HG02938 (cell line): ENCODE results near the gene BTBD8.

Experiments
- ATAC-seq: cut with Tn5 transposase; IDR thresholded peaks from one replicate; pipeline ENCODE4 v1.9.1; 2021; ENCODE audit warnings: mild to moderate bottlenecking, moderate library complexity; ENCODE audit not compliant: unreplicated experiment

The BTBD8 gene

DNA sequence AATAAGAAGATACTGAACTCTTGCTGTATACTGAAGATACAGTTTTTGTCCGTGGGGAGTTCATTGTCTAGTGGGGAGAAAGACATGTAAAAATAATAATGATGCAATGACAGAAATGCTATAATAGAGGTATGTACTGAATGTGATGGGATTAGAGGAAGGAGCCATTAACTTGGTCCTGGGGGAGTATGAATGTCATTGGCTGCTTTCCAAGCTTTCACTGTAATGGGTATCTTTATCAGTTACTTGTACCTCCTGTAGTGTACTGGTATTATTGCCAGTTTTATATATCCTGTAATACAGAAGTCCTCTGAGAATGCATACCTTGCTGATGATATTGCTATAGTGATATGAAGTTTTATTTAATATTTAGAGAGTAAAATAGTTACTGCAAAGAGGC lies 7.4 kb downstream of the BTBD8 start:
- ATAC-seq = no peak

DNA sequence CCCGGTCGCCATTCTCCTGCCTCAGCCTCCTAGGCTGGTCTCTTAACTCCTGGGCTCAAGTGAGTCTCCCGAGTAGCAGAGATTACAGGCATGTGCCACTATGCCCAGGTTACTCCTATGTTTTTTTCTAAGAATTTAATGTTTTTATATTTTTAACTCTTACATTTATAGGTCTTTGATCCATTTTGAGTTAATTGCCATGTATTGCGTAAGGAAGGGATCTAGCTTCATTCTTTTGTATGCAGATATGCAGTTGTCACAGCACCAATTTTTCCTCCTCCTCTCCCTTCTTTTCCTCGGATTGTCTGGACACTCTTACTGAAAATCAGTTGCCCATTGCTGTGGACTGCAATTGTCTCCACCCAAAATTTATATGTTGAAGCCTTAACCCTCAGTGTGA lies 11.5 kb downstream of the BTBD8 start:
- no peak for ATAC-seq

- ATAC-seq = no peak
These were observed 13.9 kb downstream of the BTBD8 start for GRCh38 chr1:92094090-92094489.

GRCh38 chr1:92094595-92094994 lies 14.4 kb downstream of the BTBD8 start:
- ATAC-seq = no peak

DNA sequence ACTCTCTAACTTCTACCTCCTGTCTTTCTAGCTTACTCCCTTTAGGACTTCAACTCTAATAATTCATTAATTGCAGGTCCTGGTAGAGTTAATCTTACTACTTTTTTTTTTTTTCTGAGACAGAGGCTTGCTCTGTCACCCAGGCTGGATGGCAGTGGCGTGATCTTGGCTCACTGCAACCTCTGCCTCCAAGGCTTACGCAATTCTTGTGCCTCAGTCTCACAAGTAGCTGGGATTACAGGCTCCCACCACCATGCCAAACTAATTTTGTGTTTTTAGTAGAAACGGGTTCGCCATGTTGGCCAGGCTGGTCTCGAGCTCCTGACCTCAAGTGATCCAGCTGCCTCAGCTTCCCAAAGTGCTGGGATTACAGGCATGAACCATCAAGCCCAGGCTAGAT lies 15.7 kb downstream of the BTBD8 start:
- ATAC-seq = no peak

DNA sequence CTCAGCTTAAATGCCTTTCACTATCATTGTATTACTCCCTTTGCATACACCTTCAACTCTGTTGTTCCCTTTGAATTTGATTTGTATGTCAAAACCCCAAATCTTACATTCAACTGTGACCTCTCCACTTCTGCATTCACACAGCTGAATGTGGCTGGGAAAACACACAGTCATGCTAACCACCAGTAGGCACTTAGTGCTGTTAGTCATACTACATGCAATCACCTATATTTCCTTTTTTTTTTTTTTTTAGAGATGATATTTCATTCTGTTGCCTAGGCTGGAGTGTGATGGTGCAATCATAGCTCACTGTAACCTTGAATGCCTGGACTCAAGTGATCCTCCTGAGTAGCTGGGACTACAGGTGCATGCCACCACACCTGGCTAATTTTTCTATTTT lies 16.2 kb downstream of the BTBD8 start:
- ATAC-seq = no peak

DNA sequence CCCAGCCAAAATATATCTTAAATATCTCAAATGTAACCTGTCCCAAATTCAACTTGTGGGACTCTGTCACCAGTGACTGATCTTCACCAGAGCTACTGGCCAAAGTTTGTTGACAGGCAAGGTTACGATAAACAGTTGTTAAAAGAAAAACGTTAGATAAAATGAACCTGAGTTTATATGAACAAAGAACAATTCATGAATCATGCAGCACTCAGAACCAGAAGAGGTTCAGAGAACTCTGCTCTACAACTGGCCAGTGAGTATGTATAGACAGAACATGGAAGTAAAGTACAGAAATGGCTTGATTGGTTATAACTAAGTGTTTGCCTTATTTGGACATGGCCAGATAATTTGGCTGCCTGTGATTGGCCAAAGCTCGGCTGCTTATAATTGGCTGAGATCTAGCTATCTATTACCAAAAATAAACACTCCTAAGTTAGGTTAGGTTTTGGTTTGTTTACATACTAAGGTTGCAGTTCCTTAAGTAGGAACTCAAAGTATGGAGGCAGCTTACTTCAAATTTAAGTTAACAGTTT lies 25.5 kb downstream of the BTBD8 start:
- no peak for ATAC-seq

GRCh38 chr1:92108631-92109030 lies 28.5 kb downstream of the BTBD8 start:
- ATAC-seq = no peak

DNA sequence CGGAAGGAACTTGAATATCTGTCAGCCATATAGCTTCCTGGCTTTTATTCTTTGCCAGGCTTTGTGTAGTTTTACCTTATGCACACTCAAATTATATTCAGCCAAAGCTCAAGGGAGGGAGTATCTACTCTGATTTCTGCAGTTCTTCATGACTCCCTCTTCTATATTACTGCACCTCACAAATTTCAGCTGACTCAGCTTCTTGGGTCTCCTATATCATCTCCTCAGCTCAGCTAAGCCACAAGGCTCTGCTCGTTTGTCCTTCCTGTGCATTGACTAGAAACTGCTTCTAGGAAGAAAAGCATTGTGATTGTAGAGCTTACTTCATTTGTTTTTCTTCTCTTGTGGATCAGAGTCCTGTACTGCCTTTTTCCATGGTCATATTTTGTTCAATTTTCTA lies 37.4 kb downstream of the BTBD8 start:
- ATAC-seq = no peak

DNA sequence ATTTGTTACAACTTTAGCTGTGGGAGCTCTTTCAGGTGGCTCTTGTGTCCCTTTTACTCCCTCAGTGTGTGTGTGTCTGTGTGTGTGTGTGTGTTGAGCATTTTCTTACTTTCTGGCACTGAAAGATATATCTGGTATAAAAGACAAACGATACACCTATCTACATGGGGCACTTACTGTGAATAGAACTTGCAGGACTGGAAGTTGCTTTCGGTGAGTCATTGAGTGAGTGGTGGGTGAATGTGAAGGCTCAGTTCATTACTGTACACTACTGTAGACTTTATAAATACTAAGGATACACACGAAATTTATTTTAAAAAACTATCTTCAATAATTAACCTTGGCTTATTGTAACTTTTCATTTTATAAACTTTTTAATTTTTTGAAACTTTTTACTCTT lies 38.7 kb downstream of the BTBD8 start:
- ATAC-seq = no peak

DNA sequence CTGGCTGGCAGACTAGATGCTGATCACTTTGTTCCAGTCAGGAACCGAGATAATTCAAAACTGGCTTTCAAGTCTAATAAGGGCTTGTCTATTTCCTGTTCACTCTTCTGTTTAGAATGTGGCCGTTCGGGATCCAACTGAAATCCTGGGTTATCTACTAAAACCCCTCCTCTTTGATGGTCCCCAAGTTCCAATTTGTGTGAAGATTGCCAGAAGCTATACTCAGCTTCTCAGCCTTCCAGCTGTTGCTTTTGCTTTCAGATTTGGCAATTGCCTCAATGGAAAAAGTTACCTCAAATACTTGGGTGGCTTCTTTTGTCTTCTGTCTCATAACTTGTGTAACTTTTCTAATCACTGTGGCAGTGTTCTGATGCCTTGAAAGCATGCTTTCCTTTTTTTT lies 43.7 kb downstream of the BTBD8 start:
- no peak for ATAC-seq

DNA sequence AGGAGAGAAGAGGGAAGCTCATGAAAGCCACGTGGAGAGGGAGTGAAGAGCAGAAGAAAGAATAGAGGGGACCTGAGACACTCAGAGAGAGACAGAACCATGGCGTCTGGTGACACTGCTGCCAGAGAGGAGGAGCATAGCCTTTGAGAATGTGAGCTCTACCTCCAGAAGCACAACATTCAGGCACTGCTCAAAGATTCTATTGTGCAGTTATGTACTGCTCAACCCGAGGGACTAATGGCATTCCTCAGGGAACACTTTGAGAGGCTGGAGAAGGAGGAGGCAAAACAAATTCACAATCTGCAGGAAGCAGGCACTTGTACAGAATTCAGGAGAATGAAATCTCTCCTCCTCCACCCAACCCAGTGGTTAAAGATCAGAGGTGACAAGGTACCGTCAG lies 45.1 kb downstream of the BTBD8 start:
- ATAC-seq = no peak

DNA sequence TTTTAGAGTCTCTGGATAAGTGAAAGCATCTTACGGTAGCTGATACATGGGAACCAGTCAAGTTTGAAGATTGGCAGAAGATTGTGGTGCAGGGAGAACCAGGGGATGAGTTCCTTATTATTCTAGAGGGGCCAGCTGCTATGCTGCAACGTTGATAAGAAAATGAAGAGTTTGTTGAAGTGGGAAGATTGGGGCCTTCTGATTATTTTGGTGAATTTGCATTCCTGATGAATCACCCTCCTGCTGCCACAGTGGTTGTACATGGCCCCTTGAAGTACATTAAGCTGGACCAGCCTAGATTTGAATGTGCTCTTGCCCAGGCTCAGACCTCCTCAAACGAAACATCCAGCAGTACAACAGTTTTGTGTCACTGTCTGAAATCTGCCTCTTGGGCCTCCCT lies 45.9 kb downstream of the BTBD8 start:
- ATAC-seq = no peak

GRCh38 chr1:92134331-92134730 lies 54.2 kb downstream of the BTBD8 start:
- no peak for ATAC-seq

- no peak for ATAC-seq
These were observed 56.2 kb downstream of the BTBD8 start for GRCh38 chr1:92136341-92136740.

GRCh38 chr1:92154934-92155333 lies 74.8 kb downstream of the BTBD8 start:
- ATAC-seq = no peak

DNA sequence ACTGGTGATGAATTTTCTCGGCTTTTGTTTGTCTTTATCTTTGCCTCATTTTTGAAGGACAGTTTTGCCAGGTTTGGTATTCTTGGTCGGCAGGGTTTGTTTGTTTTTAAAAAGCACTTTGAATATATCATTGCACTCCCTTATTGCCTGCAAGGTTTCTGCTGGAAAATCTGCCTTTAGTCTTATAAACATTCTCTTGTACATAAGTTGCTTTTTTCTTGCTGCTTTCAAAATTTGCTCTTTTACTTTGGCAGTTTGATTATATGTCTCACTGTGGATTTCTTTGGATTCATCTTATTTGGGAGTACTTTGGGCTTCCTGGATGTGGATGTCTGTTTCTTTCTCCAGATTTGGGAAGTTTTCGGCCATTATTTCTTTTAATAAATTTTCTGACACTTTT lies 79.4 kb downstream of the BTBD8 start:
- no peak for ATAC-seq

DNA sequence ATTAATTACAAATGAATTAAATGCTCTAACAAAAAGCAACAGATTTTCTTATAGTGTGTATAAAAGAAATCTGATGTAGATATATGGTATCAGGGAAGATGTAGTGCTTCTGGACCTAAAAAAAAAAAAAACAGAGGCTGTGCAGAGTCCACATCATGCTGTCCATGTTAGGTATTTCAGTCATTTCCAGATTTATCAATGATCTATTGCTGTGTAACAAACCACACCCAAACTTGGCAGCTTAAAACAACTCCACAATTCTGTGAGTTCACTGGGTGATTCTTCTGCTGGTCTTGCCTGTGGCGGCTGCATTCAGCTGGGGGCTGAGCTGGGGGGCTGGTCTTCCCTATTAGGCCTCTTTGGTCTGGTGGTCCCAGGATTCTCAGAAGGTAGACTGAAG lies 85.2 kb downstream of the BTBD8 start:
- ATAC-seq = no peak

- ATAC-seq = no peak
These were observed 87.0 kb downstream of the BTBD8 start for GRCh38 chr1:92167151-92167550.

- ATAC-seq = no peak
These were observed 88.5 kb downstream of the BTBD8 start for GRCh38 chr1:92168657-92169056.

- ATAC-seq = no peak
These were observed 89.3 kb downstream of the BTBD8 start for GRCh38 chr1:92169214-92170005.

- no peak for ATAC-seq
These were observed 104.5 kb downstream of the BTBD8 start for GRCh38 chr1:92184632-92185031.

- ATAC-seq = no peak
These were observed 105.9 kb downstream of the BTBD8 start for GRCh38 chr1:92186081-92186480.
